DOHH2 (cell line): Measurements from ENCODE around the gene ECE1.
A peak's percentile ranks its signal among the peaks of the same experiment; 100 is the strongest.
"Not testable (repeated sequence)": the region's sequence is repeated elsewhere in the genome, so short reads cannot be mapped to it uniquely, and the experiment has no call there.

ENCODE experiments used
- H3F3A ChIP-seq: fragments of 200-600 bp; sonication (generic), shearing (Covaris generic); 2 replicates; pipeline ENCODE4 v1.6.0; 2016; ENCODE audit warnings: antibody characterized with exemption, mild to moderate bottlenecking; ENCODE audit not compliant: control insufficient read depth, insufficient read depth
- H3K27ac ChIP-seq: fragments of 200-600 bp; sonication (generic); 2 replicates; pipeline ENCODE4 v1.5.1; 2014; ENCODE audit warnings: low read depth, mild to moderate bottlenecking, low read length, moderate library complexity
- H3K27me3 ChIP-seq: fragments of 200-600 bp; sonication (generic); 2 replicates; pipeline ENCODE4 v1.6.1; 2014; ENCODE audit warnings: mild to moderate bottlenecking, low read length, mixed read lengths; ENCODE audit not compliant: control insufficient read depth
- H3K36me3 ChIP-seq: fragments of 200-600 bp; sonication (generic); 2 replicates; pipeline ENCODE4 v1.6.1; 2014; ENCODE audit warnings: mild to moderate bottlenecking, low read length, moderate library complexity, mixed read lengths; ENCODE audit not compliant: control insufficient read depth
- H3K4me1 ChIP-seq: fragments of 200-600 bp; sonication (generic); 2 replicates; pipeline ENCODE4 v1.6.1; 2014; ENCODE audit warnings: mild to moderate bottlenecking, low read length, mixed read lengths; ENCODE audit not compliant: control insufficient read depth
- H3K4me2 ChIP-seq: fragments of 200-600 bp; sonication (generic); 2 replicates; pipeline ENCODE4 v1.6.0; 2014; ENCODE audit warnings: mild to moderate bottlenecking, low read length, moderate library complexity
- H3K4me3 ChIP-seq: fragments of 200-600 bp; sonication (generic); 2 replicates; pipeline ENCODE4 v1.5.1; 2014; ENCODE audit warnings: mild to moderate bottlenecking, low read length, mixed read lengths
- H3K79me2 ChIP-seq: fragments of 200-600 bp; sonication (generic); 2 replicates; pipeline ENCODE4 v1.6.1; 2014; ENCODE audit warnings: mild to moderate bottlenecking, low read length, mixed read lengths; ENCODE audit not compliant: control insufficient read depth
- H3K9me2 ChIP-seq: fragments of 200-600 bp; sonication (generic); replicated peaks from 2 replicates; pipeline ENCODE4 v1.6.1; 2014; ENCODE audit warnings: mild to moderate bottlenecking, low read length, mixed read lengths; ENCODE audit not compliant: control insufficient read depth
- H3K9me3 ChIP-seq: fragments of 200-600 bp; sonication (generic); 2 replicates; pipeline ENCODE4 v1.6.1; 2014; ENCODE audit warnings: antibody characterized with exemption, low read length, mixed read lengths; ENCODE audit not compliant: control insufficient read depth, insufficient read depth
- H4K20me1 ChIP-seq: fragments of 200-600 bp; sonication (generic); 2 replicates; pipeline ENCODE4 v1.6.0; 2014; ENCODE audit warnings: low read depth, mild to moderate bottlenecking, antibody characterized with exemption, low read length, moderate library complexity; ENCODE audit not compliant: control insufficient read depth, insufficient read depth
- EZH2phosphoT487 ChIP-seq: fragments of 200-600 bp; sonication (generic); IDR thresholded peaks from 2 replicates; pipeline ENCODE4 v1.6.1; 2017; ENCODE audit warnings: borderline replicate concordance, mild to moderate bottlenecking, antibody characterized with exemption, low read length, moderate library complexity, mixed read lengths
- TF ChIP-seq, protein P1 (sequence below): fragments of 200-600 bp; sonication (generic); IDR thresholded peaks from one replicate; pipeline ENCODE4 v1.5.1; 2014; ENCODE audit warnings: antibody characterized with exemption, mild to moderate bottlenecking, low read depth, low read length; ENCODE audit not compliant: poor library complexity, severe bottlenecking

Gene ECE1

GRCh38 chr1:21290546-21290944 lies 282 bp upstream of the ECE1 start:
- peak overlapping the region; percentile 58 for H3K4me3 ChIP-seq
- H3K36me3 ChIP-seq = no peaks in the 10 kb centered on the region
- peaks cover 67% of the 10 kb centered on the region for H3K4me1 ChIP-seq
- H3K27me3 ChIP-seq = peaks cover 24% of the 10 kb centered on the region
- H3K79me2 ChIP-seq = no peaks in the 10 kb centered on the region
- no peak overlapping the region for H3K27ac ChIP-seq
- no peaks in the 10 kb centered on the region for H3K9me3 ChIP-seq
- H4K20me1 ChIP-seq = peaks cover 3% of the 10 kb centered on the region; the same call in 1 of the 2 replicates
- TF ChIP-seq, protein P1, sequence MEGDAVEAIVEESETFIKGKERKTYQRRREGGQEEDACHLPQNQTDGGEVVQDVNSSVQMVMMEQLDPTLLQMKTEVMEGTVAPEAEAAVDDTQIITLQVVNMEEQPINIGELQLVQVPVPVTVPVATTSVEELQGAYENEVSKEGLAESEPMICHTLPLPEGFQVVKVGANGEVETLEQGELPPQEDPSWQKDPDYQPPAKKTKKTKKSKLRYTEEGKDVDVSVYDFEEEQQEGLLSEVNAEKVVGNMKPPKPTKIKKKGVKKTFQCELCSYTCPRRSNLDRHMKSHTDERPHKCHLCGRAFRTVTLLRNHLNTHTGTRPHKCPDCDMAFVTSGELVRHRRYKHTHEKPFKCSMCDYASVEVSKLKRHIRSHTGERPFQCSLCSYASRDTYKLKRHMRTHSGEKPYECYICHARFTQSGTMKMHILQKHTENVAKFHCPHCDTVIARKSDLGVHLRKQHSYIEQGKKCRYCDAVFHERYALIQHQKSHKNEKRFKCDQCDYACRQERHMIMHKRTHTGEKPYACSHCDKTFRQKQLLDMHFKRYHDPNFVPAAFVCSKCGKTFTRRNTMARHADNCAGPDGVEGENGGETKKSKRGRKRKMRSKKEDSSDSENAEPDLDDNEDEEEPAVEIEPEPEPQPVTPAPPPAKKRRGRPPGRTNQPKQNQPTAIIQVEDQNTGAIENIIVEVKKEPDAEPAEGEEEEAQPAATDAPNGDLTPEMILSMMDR = no peak
- TF ChIP-seq EZH2phosphoT487 = no peak
- peaks cover 37% of the 10 kb centered on the region for H3F3A ChIP-seq
- peak overlapping the region; percentile 57 for H3K4me2 ChIP-seq
- H3K9me2 ChIP-seq = no peaks in the 10 kb centered on the region

- Histone ChIP-seq H4K20me1 (peaks cover 3% of the 10 kb centered on the region; the same call in 1 of the 2 replicates), H3K36me3 (no peaks in the 10 kb centered on the region), H3K27ac (no peak overlapping the region), H3K9me3 (no peaks in the 10 kb centered on the region), H3F3A (peaks cover 29% of the 10 kb centered on the region), H3K79me2 (no peaks in the 10 kb centered on the region), H3K27me3 (peaks cover 29% of the 10 kb centered on the region), H3K4me2 (peak overlapping the region; percentile 57), H3K9me2 (no peaks in the 10 kb centered on the region), H3K4me1 (peaks cover 60% of the 10 kb centered on the region), H3K4me3 (no peak overlapping the region)
- TF ChIP-seq, protein P1 = no peak
- no peak for TF ChIP-seq EZH2phosphoT487
Observed at GRCh38 chr1:21289127-21289526, 1.1 kb downstream of the ECE1 start.

DNA sequence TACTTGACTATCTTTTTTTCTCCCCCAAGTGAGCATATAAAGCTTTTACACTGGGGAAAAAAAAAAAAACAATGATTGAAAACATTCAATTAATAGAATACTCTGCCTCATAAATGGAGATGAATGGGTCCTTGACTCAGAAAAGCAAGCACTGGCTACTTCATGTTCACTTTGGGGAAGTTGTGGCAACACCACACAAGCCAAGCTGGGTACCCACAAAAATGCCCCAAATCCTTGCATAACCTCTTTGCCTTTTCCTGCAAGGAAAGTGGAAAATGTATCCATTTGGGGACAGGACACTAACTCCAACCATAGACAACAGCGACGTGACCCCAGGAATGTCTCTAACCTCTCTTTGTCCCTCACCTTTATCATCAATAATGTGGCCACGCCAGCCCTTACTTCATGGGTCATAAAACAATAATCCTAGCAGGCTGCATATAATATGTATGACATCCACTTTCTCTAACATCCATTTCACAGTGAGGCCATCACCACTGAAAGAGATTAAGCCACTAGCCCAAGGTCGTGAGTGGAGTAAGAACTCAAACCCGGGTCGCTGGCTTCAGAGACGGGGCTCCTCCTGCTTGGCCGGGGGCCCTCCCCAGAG lies 2.3 kb downstream of the ECE1 start:
- Histone ChIP-seq H3K9me2 (no peaks in the 10 kb centered on the region), H3K27me3 (peaks cover 29% of the 10 kb centered on the region), H3K4me2 (no peak overlapping the region), H4K20me1 (peaks cover 3% of the 10 kb centered on the region; the same call in 1 of the 2 replicates), H3K36me3 (no peaks in the 10 kb centered on the region), H3K4me1 (peaks cover 48% of the 10 kb centered on the region), H3K9me3 (no peaks in the 10 kb centered on the region), H3K79me2 (no peaks in the 10 kb centered on the region), H3K4me3 (no peak overlapping the region), H3K27ac (no peak overlapping the region), H3F3A (peaks cover 19% of the 10 kb centered on the region)
- TF ChIP-seq EZH2phosphoT487 = no peak
- TF ChIP-seq, protein P1 = no peak

GRCh38 chr1:21285386-21285785 lies 4.9 kb downstream of the ECE1 start:
- H3K27me3 ChIP-seq = peaks cover 29% of the 10 kb centered on the region
- not testable (repeated sequence) for H3K4me3 ChIP-seq, H3K9me2 ChIP-seq, H3K9me3 ChIP-seq, H3K27ac ChIP-seq, H4K20me1 ChIP-seq, H3K36me3 ChIP-seq, H3K4me2 ChIP-seq, H3K79me2 ChIP-seq
- H3K4me1 ChIP-seq = peaks cover 25% of the 10 kb centered on the region
- peaks cover 10% of the 10 kb centered on the region for H3F3A ChIP-seq
